H9 (cell line): Measurements from ENCODE around the gene KRTAP23-1. TPM values are rescaled to one million over a fixed set of nuclear protein-coding genes. Genes with fewer than 3 reads are reported as not detected.

Source experiments
- DNase-seq: peaks from one replicate; pipeline ENCODE4 v3.0.0-alpha.2; 2017
- H2AFZ ChIP-seq: one replicate; pipeline ENCODE4 v1.6.1; 2013; ENCODE audit warnings: mild to moderate bottlenecking, low read length, control low read depth, moderate library complexity
- H2AK5ac ChIP-seq: 2 replicates; pipeline ENCODE4 v1.6.1; 2013; ENCODE audit warnings: low read length, control low read depth, mixed read lengths; ENCODE audit not compliant: insufficient read length
- H2BK120ac ChIP-seq: one replicate; pipeline ENCODE4 v1.6.1; 2013; ENCODE audit warnings: low read depth, mild to moderate bottlenecking, low read length, control low read depth, inconsistent platforms; ENCODE audit not compliant: poor library complexity, severe bottlenecking
- H2BK12ac ChIP-seq: 2 replicates; pipeline ENCODE4 v1.6.1; 2013; ENCODE audit warnings: low read length, control low read depth, mixed read lengths, low read depth; ENCODE audit not compliant: insufficient read length
- H2BK15ac ChIP-seq: 2 replicates; pipeline ENCODE4 v1.6.1; 2013; ENCODE audit warnings: low read depth, low read length, control low read depth
- H2BK20ac ChIP-seq: one replicate; pipeline ENCODE4 v1.6.1; 2013; ENCODE audit warnings: low read depth, mild to moderate bottlenecking, low read length, control low read depth, inconsistent platforms; ENCODE audit not compliant: poor library complexity, severe bottlenecking
- H2BK5ac ChIP-seq: 2 replicates; pipeline ENCODE4 v1.6.1; 2013; ENCODE audit warnings: low read length, control low read depth, mixed read lengths; ENCODE audit not compliant: insufficient read length
- H3K14ac ChIP-seq: 2 replicates; pipeline ENCODE4 v1.6.1; 2013; ENCODE audit warnings: low read length, control low read depth; ENCODE audit not compliant: insufficient read depth
- H3K18ac ChIP-seq: 2 replicates; pipeline ENCODE4 v1.6.1; 2013; ENCODE audit warnings: low read depth, mild to moderate bottlenecking, mixed read lengths, low read length, control low read depth; ENCODE audit not compliant: insufficient read length
- H3K23ac ChIP-seq: 2 replicates; pipeline ENCODE4 v1.6.1; 2013; ENCODE audit warnings: low read length, control low read depth, mixed read lengths, low read depth; ENCODE audit not compliant: insufficient read length
- H3K23me2 ChIP-seq: 2 replicates; pipeline ENCODE4 v1.6.1; 2013; ENCODE audit warnings: low read depth, mild to moderate bottlenecking, mixed read lengths, low read length, control low read depth; ENCODE audit not compliant: insufficient read length, poor library complexity, severe bottlenecking
- H3K27ac ChIP-seq: 2 replicates; pipeline ENCODE4 v1.5.1; 2013; ENCODE audit warnings: low read length, control low read depth, mixed read lengths, low read depth; ENCODE audit not compliant: insufficient read length
- H3K27me3 ChIP-seq: 2 replicates; pipeline ENCODE4 v1.6.1; 2013; ENCODE audit warnings: low read length, control low read depth, inconsistent platforms; ENCODE audit not compliant: insufficient read depth
- H3K4ac ChIP-seq: 2 replicates; pipeline ENCODE4 v1.6.1; 2013; ENCODE audit warnings: low read depth, mild to moderate bottlenecking, control low read depth, inconsistent platforms, low read length, moderate library complexity
- H3K4me1 ChIP-seq: 2 replicates; pipeline ENCODE4 v1.6.1; 2013; ENCODE audit warnings: low read length, control low read depth, inconsistent platforms; ENCODE audit not compliant: insufficient read depth
- H3K4me2 ChIP-seq: 2 replicates; pipeline ENCODE4 v1.6.1; 2013; ENCODE audit warnings: low read length, control low read depth, mixed read lengths; ENCODE audit not compliant: insufficient read length, insufficient read depth
- H3K56ac ChIP-seq: 2 replicates; pipeline ENCODE4 v1.6.1; 2013; ENCODE audit warnings: low read depth, mild to moderate bottlenecking, mixed read lengths, low read length, control low read depth; ENCODE audit not compliant: insufficient read length
- H3K79me1 ChIP-seq: 2 replicates; pipeline ENCODE4 v1.6.1; 2013; ENCODE audit warnings: low read depth, mild to moderate bottlenecking, moderate library complexity, low read length, control low read depth, inconsistent platforms; ENCODE audit not compliant: insufficient read depth, poor library complexity, severe bottlenecking
- H3K79me2 ChIP-seq: 2 replicates; pipeline ENCODE4 v1.6.1; 2013; ENCODE audit warnings: low read length, control low read depth, inconsistent platforms; ENCODE audit not compliant: insufficient read depth
- H3K9ac ChIP-seq: 2 replicates; pipeline ENCODE4 v1.6.1; 2013; ENCODE audit warnings: low read length, control low read depth, mixed read lengths; ENCODE audit not compliant: insufficient read length; ENCODE audit errors: extremely low read depth
- H3K9me3 ChIP-seq: one replicate; pipeline ENCODE4 v1.6.1; 2013; ENCODE audit warnings: low read depth, low read length, inconsistent platforms; ENCODE audit not compliant: control insufficient read depth
- H3T11ph ChIP-seq: one replicate; pipeline ENCODE4 v1.6.1; 2013; ENCODE audit warnings: mild to moderate bottlenecking, low read length, control low read depth, inconsistent platforms
- H4K20me1 ChIP-seq: one replicate; pipeline ENCODE4 v1.6.1; 2013; ENCODE audit not compliant: control insufficient read depth, insufficient read length, insufficient read depth
- H4K5ac ChIP-seq: 2 replicates; pipeline ENCODE4 v1.6.1; 2013; ENCODE audit warnings: low read depth, mild to moderate bottlenecking, mixed read lengths, low read length, control low read depth; ENCODE audit not compliant: insufficient read length
- H4K8ac ChIP-seq: replicated peaks from 2 replicates; pipeline ENCODE4 v1.6.1; 2013; ENCODE audit warnings: low read length, control low read depth, mixed read lengths, low read depth; ENCODE audit not compliant: insufficient read length
- H4K91ac ChIP-seq: 2 replicates; pipeline ENCODE4 v1.6.1; 2013; ENCODE audit warnings: low read depth, mild to moderate bottlenecking, moderate library complexity, mixed read lengths, low read length, control low read depth; ENCODE audit not compliant: insufficient read length
- H3K27ac Mint-ChIP-seq, 3 experiments: 2 replicates in 2 of 3; 3 replicates in 1 of 3; pipeline ENCODE4 v1.8.0; 2020 to 2021; ENCODE audit warnings: mixed read lengths in 3 of 3, mild to moderate bottlenecking in 1 of 3, moderate library complexity in 1 of 3
- H3K27me3 Mint-ChIP-seq: 2 replicates; pipeline ENCODE4 v1.8.0; 2021; ENCODE audit warnings: low read depth, mild to moderate bottlenecking, moderate library complexity, mixed read lengths
- H3K36me3 Mint-ChIP-seq, 3 experiments: 2 replicates in 2 of 3; 3 replicates in 1 of 3; pipeline ENCODE4 v1.8.0; 2020 to 2021; ENCODE audit warnings: low read depth in 3 of 3, mixed read lengths in 3 of 3; ENCODE audit not compliant: insufficient read depth in 1 of 3
- H3K4me1 Mint-ChIP-seq, 2 experiments: 2 replicates each; pipeline ENCODE4 v1.8.0; 2020; ENCODE audit warnings: mixed read lengths in 2 of 2
- H3K4me3 Mint-ChIP-seq, 2 experiments: 2 replicates in 1 of 2; 3 replicates in 1 of 2; pipeline ENCODE4 v1.8.0; 2020 to 2021; ENCODE audit warnings: mild to moderate bottlenecking in 2 of 2, mixed read lengths in 2 of 2, moderate library complexity in 1 of 2
- H3K9me3 Mint-ChIP-seq, 2 experiments: 2 replicates in 1 of 2; 3 replicates in 1 of 2; pipeline ENCODE4 v1.8.0; 2020; ENCODE audit warnings: mild to moderate bottlenecking in 2 of 2, mixed read lengths in 2 of 2, moderate library complexity in 1 of 2
- WGBS: extraction: QIAGEN DNeasy Blood & Tissue Kit; methylation state at CpG from one replicate; pipeline ENCODE4 v1.1.7; 2013; ENCODE audit warnings: missing lambda C conversion rate, low lambda C conversion rate, mixed read lengths; ENCODE audit not compliant: insufficient read length; ENCODE audit errors: extremely low coverage; 5-methylcytosine and 5-hydroxymethylcytosine counted together
- total RNA-seq: library from RNA; stranded (reverse); gene quantifications from 2 replicates; pipeline ENCODE4 v1.2.1, GENCODE V29; 2021
- TF ChIP-seq, protein P1 (sequence below): fragments of 200-600 bp; sonication (generic); conservative IDR thresholded peaks from 3 replicates; pipeline ENCODE4 v1.8.0; 2021; ENCODE audit warnings: antibody characterized with exemption, mild to moderate bottlenecking

KRTAP23-1 gene
- total RNA-seq, 1 experiment from 2014 or later = not detected

DNA sequence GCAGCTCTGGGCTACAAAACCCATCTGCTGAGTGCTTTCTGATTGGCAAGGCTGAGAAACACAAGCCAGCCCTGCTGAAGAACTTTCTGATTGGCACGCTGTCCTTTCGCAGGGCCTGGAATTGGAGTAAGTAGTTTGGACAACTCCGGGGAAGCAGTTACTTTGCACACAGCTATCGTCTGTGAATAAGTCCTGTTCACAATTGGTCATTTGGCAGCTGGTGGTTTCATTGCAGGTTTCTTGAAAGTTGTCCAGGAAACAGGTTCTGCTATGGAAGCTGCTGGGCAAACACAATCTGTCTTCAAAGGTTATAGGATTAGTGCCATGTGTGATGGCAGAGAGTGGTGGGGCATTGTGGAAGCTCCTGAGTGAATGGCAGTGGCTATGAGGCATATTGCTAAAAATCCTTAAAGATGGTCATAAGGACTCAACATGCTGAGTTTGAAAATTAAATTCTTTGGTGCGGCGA is 11.1 kb downstream of the KRTAP23-1 start, which contains the start of gene KRTAP27-1:
TSS of gene KRTAP27-1 (minus strand) at position 419 of the 469 bp plus-strand sequence. CDS start at position 393, 26 bp downstream.
- no peaks in the 10 kb centered on the region for H3K27me3 Mint-ChIP-seq
- H3K36me3 Mint-ChIP-seq = no peaks in the 10 kb centered on the region
- no peak within 1 kb of the TSS for H3K27ac Mint-ChIP-seq
- Histone ChIP-seq H3K27ac (no peak within 1 kb of the TSS), H4K5ac (no peak within 1 kb of the TSS), H3K27me3 (no peaks in the 10 kb centered on the region; the same call in 1 of the 2 replicates), H3K9ac (no peak within 1 kb of the TSS), H4K20me1 (no peaks in the 10 kb centered on the region), H3K79me1 (no peaks in the 10 kb centered on the region), H3T11ph (no peak within 1 kb of the TSS), H3K79me2 (no peaks in the 10 kb centered on the region; the same call in 1 of the 2 replicates), H2BK5ac (no peak within 1 kb of the TSS), H2BK120ac (no peak within 1 kb of the TSS), H3K4me1 (no peaks in the 10 kb centered on the region), H2AK5ac (no peak within 1 kb of the TSS), H2AFZ (no peak within 1 kb of the TSS), H2BK20ac (no peak within 1 kb of the TSS), H3K23me2 (no peaks in the 10 kb centered on the region), H2BK15ac (0 out of 2 replicates have a peak within 1 kb of the TSS, but pooled peaks have one; percentile 37), H3K14ac (no peak within 1 kb of the TSS), H3K4ac (no peak within 1 kb of the TSS), H3K56ac (no peak within 1 kb of the TSS), H3K23ac (no peak within 1 kb of the TSS), H4K91ac (no peak within 1 kb of the TSS), H4K8ac (no peak within 1 kb of the TSS), H2BK12ac (no peak within 1 kb of the TSS), H3K9me3 (no peaks in the 10 kb centered on the region), H3K18ac (no peak within 1 kb of the TSS), H3K4me2 (no peak within 1 kb of the TSS)
- DNase-seq = no peak
- H3K9me3 Mint-ChIP-seq = no peaks in the 10 kb centered on the region
- H3K4me3 Mint-ChIP-seq = no peak within 1 kb of the TSS
- H3K4me1 Mint-ChIP-seq = no peaks in the 10 kb centered on the region
- no CpG with 5 or more reads among the region's 6 CpGs for WGBS
- TF ChIP-seq, protein P1, sequence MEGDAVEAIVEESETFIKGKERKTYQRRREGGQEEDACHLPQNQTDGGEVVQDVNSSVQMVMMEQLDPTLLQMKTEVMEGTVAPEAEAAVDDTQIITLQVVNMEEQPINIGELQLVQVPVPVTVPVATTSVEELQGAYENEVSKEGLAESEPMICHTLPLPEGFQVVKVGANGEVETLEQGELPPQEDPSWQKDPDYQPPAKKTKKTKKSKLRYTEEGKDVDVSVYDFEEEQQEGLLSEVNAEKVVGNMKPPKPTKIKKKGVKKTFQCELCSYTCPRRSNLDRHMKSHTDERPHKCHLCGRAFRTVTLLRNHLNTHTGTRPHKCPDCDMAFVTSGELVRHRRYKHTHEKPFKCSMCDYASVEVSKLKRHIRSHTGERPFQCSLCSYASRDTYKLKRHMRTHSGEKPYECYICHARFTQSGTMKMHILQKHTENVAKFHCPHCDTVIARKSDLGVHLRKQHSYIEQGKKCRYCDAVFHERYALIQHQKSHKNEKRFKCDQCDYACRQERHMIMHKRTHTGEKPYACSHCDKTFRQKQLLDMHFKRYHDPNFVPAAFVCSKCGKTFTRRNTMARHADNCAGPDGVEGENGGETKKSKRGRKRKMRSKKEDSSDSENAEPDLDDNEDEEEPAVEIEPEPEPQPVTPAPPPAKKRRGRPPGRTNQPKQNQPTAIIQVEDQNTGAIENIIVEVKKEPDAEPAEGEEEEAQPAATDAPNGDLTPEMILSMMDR = no peak
